GM23248 (cell line): ENCODE measurements around the gene FAM118A. TPM values are rescaled to one million over a fixed set of nuclear protein-coding genes. Genes with fewer than 3 reads are reported as not detected.

ENCODE experiments used
- DNase-seq: peaks from one replicate; pipeline ENCODE4 v3.0.0-alpha.2; 2015
- H2AFZ ChIP-seq: fragments of 200-600 bp; sonication (generic); 2 replicates; pipeline ENCODE4 v1.6.1; 2016; ENCODE audit warnings: antibody characterized with exemption
- H3F3A ChIP-seq: fragments of 200-600 bp; sonication (generic); 2 replicates; pipeline ENCODE4 v1.6.1; 2016; ENCODE audit warnings: mild to moderate bottlenecking, antibody characterized with exemption, mixed run types; ENCODE audit not compliant: insufficient read depth
- H3K27ac ChIP-seq: fragments of 200-600 bp; sonication (generic); 2 replicates; pipeline ENCODE4 v1.5.1; 2016; ENCODE audit warnings: mild to moderate bottlenecking
- H3K27me3 ChIP-seq: fragments of 200-600 bp; sonication (generic); replicated peaks from 2 replicates; pipeline ENCODE4 v1.6.1; 2016; ENCODE audit warnings: mild to moderate bottlenecking; ENCODE audit not compliant: insufficient read depth
- H3K36me3 ChIP-seq: fragments of 200-600 bp; sonication (generic); 2 replicates; pipeline ENCODE4 v1.6.1; 2016; ENCODE audit warnings: low read depth, mild to moderate bottlenecking
- H3K4me1 ChIP-seq: fragments of 200-600 bp; sonication (generic); 2 replicates; pipeline ENCODE4 v1.6.1; 2016; ENCODE audit warnings: mild to moderate bottlenecking; ENCODE audit not compliant: insufficient read depth
- H3K4me2 ChIP-seq: fragments of 200-600 bp; sonication (generic); one replicate; pipeline ENCODE4 v1.6.1; 2016; ENCODE audit warnings: mild to moderate bottlenecking; ENCODE audit not compliant: unreplicated experiment
- H3K4me3 ChIP-seq: fragments of 200-600 bp; sonication (generic); 2 replicates; pipeline ENCODE4 v1.5.1; 2016; ENCODE audit warnings: mild to moderate bottlenecking
- H3K79me2 ChIP-seq: fragments of 200-600 bp; sonication (generic); 2 replicates; pipeline ENCODE4 v1.6.1; 2016; ENCODE audit warnings: mild to moderate bottlenecking; ENCODE audit not compliant: insufficient read depth
- H3K9ac ChIP-seq: fragments of 200-600 bp; sonication (generic); 2 replicates; pipeline ENCODE4 v1.6.1; 2016; ENCODE audit warnings: mild to moderate bottlenecking
- H3K9me2 ChIP-seq: fragments of 200-600 bp; sonication (generic); 2 replicates; pipeline ENCODE4 v1.6.1; 2016; ENCODE audit warnings: mixed run types, mild to moderate bottlenecking, moderate library complexity; ENCODE audit not compliant: insufficient read depth
- H3K9me3 ChIP-seq: fragments of 200-600 bp; sonication (generic); one replicate; pipeline ENCODE4 v1.6.1; 2017; ENCODE audit warnings: low read depth
- H4K20me1 ChIP-seq: fragments of 200-600 bp; sonication (generic); 2 replicates; pipeline ENCODE4 v1.6.0; 2016; ENCODE audit not compliant: insufficient read depth
- EZH2 ChIP-seq: fragments of 200-600 bp; sonication (generic); IDR thresholded peaks from 2 replicates; pipeline ENCODE4 v1.6.1; 2018; ENCODE audit warnings: antibody characterized with exemption, mild to moderate bottlenecking; ENCODE audit not compliant: insufficient read depth, poor library complexity, severe bottlenecking
- EZH2phosphoT487 ChIP-seq: fragments of 200-600 bp; sonication (generic); IDR thresholded peaks from 2 replicates; pipeline ENCODE4 v1.6.1; 2018; ENCODE audit warnings: antibody characterized with exemption, moderate library complexity, mild to moderate bottlenecking, low read depth; ENCODE audit not compliant: insufficient read depth
- WGBS, 2 experiments: methylation state at CpG; one replicate each; pipeline ENCODE4 v1.1.6; 2015 to 2017; ENCODE audit warnings: low lambda C conversion rate in 2 of 2, low coverage in 1 of 2; ENCODE audit errors: missing lambda C conversion rate in 2 of 2; 5-methylcytosine and 5-hydroxymethylcytosine counted together
- in situ Hi-C: fragments of 300-500 bp; cut with MboI; formaldehyde crosslinking; loops from 2 replicates; pipeline ENCODE4 v1.15.0; 2020
- polyA plus RNA-seq: library from polyadenylated mRNA; unstranded; fragments of >200 nt; fragmentation: Nextera tagmentation; extraction: Ambion mirVana; gene quantifications from 2 replicates; pipeline ENCODE4 v1.2.1, GENCODE V29; 2016
- total RNA-seq: library from RNA; depleted of rRNA; stranded (reverse); fragments of >200 nt; shearing (Covaris generic); gene quantifications from 2 replicates; pipeline ENCODE4 v1.2.3, GENCODE V29; 2014

FAM118A gene
- total and polyA plus RNA-seq, 2 experiments from 2014 or later, result 8.5 to 11.1 TPM

DNA sequence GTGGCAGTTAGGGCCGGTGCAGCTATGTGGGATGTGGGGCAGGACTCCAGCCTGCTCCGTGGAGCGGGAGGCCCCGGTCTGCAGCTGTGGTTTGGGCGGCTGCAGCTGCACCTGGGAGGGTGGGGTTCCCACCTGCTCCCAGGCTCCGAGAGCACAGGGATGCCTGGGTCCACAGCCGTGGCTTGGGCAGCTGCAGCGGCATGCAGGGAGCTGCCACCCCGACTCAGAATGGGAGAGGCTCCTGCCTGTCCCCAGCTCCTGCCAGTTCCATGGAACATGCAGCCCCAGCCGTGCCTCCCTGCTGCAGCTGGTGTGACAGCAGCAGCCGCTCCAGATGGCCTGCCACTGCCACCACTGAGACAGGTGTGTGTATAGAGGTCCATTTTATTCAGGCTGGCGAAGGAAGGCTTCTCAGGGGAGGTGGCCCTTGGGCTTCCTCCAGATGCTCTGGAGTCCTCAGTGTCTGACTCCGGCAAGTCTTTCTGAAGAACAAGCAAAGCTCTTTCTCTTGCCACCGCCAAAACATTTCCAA, 46.7 kb upstream of the FAM118A start:
- peaks cover 9% of the 10 kb centered on the region; the same call in 1 of the 2 replicates for H3F3A ChIP-seq
- H3K79me2 ChIP-seq, result no peaks in the 10 kb centered on the region
- no peaks in the 10 kb centered on the region for H3K27me3 ChIP-seq
- H2AFZ ChIP-seq, result no peak overlapping the region; the same call in 1 of the 2 replicates
- no peaks in the 10 kb centered on the region for H3K9me2 ChIP-seq
- peaks cover 3% of the 10 kb centered on the region for H3K4me1 ChIP-seq
- H3K36me3 ChIP-seq, result no peaks in the 10 kb centered on the region
- 79 to 81% methylated on average over 13 of the region's 14 CpGs for WGBS, 2 experiments
- H3K27ac ChIP-seq, result no peak overlapping the region; the same call in 1 of the 2 replicates
- no peak overlapping the region for H3K4me3 ChIP-seq
- TF ChIP-seq EZH2, result no peak
- no peak for TF ChIP-seq EZH2phosphoT487
- in situ Hi-C loops, result no loop called here
- no peak overlapping the region for H3K4me2 ChIP-seq
- DNase-seq, result no peak
- no peak overlapping the region for H3K9ac ChIP-seq
- H3K9me3 ChIP-seq, result no peaks in the 10 kb centered on the region
- no peaks in the 10 kb centered on the region for H4K20me1 ChIP-seq

- H3K4me1 ChIP-seq, result peaks cover 3% of the 10 kb centered on the region
- H2AFZ ChIP-seq, result peak overlapping the region; percentile 81
- H3K79me2 ChIP-seq, result no peaks in the 10 kb centered on the region
- H3K27me3 ChIP-seq, result no peaks in the 10 kb centered on the region
- peak overlapping the region; percentile 28; the same call in 1 of the 2 replicates for H3K27ac ChIP-seq
- H3K4me2 ChIP-seq, result no peak overlapping the region
- H3K9ac ChIP-seq, result peak overlapping the region; percentile 47; the same call in 1 of the 2 replicates
- no peaks in the 10 kb centered on the region for H3K9me2 ChIP-seq
- H3K36me3 ChIP-seq, result no peaks in the 10 kb centered on the region
- in situ Hi-C loops, result no loop called here
- no peaks in the 10 kb centered on the region for H3K9me3 ChIP-seq
- peaks cover 9% of the 10 kb centered on the region; the same call in 1 of the 2 replicates for H3F3A ChIP-seq
- no peak overlapping the region for H3K4me3 ChIP-seq
- no peaks in the 10 kb centered on the region for H4K20me1 ChIP-seq
- WGBS, 2 experiments, result 9% methylated on average over 17 of the region's 17 CpGs
- TF ChIP-seq EZH2phosphoT487 (no peak), EZH2 (no peak)
- DNase-seq, result peak; percentile 94
Observed at GRCh38 chr22:45263463-45264269, 46.1 kb upstream of the FAM118A start.

DNA sequence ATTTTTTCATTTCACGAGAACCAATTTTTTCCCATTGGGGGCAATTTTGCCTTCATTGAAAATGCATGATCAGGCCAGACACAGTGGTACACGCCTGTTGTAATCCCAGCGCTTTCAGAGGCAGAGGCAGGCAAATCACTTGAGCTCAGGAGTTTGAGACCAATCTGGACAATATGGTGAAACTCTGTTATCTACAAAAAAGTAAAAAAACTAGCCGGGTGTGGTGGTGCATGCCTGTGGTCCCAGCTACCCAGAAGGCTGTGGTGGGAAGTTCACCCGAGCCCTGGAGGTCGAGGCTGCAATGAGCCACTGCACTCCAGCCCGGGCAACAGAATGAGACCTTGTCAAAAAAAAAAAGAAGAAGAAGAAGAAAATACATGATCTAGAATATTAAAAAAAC, 44.2 kb upstream of the FAM118A start:
- H3K27me3 ChIP-seq, result no peaks in the 10 kb centered on the region
- H3F3A ChIP-seq, result peaks cover 9% of the 10 kb centered on the region; the same call in 1 of the 2 replicates
- WGBS, 2 experiments, result 71 to 80% methylated on average over 7 of the region's 7 CpGs
- H3K9me2 ChIP-seq, result no peaks in the 10 kb centered on the region
- H3K4me3 ChIP-seq, result no peak overlapping the region
- no peak overlapping the region for H3K9ac ChIP-seq
- H3K9me3 ChIP-seq, result no peaks in the 10 kb centered on the region
- in situ Hi-C loops, result no loop called here
- no peaks in the 10 kb centered on the region for H3K36me3 ChIP-seq
- H3K79me2 ChIP-seq, result no peaks in the 10 kb centered on the region
- H3K4me1 ChIP-seq, result peaks cover 3% of the 10 kb centered on the region
- no peak overlapping the region for H2AFZ ChIP-seq
- H4K20me1 ChIP-seq, result no peaks in the 10 kb centered on the region
- no peak for TF ChIP-seq EZH2phosphoT487
- no peak for TF ChIP-seq EZH2
- no peak overlapping the region for H3K27ac ChIP-seq
- H3K4me2 ChIP-seq, result no peak overlapping the region
- DNase-seq, result no peak

- in situ Hi-C loops, result no loop called here
- Histone ChIP-seq H3K9ac (peak overlapping the region; percentile 66), H2AFZ (peak overlapping the region; percentile 97), H3K36me3 (no peaks in the 10 kb centered on the region), H4K20me1 (no peaks in the 10 kb centered on the region), H3K4me2 (peak overlapping the region; percentile 100), H3K9me2 (no peaks in the 10 kb centered on the region), H3F3A (peaks cover 6% of the 10 kb centered on the region), H3K27ac (no peak overlapping the region), H3K4me1 (peaks cover 3% of the 10 kb centered on the region), H3K4me3 (peak overlapping the region; percentile 84), H3K27me3 (no peaks in the 10 kb centered on the region), H3K9me3 (no peaks in the 10 kb centered on the region), H3K79me2 (no peaks in the 10 kb centered on the region)
- peak; percentile 60 for DNase-seq
- TF ChIP-seq EZH2phosphoT487 (no peak), EZH2 (no peak)
- WGBS, 2 experiments, result 1 to 6% methylated on average over 21 to 47 of the region's 47 CpGs
Observed at GRCh38 chr22:45268167-45268957, 41.4 kb upstream of the FAM118A start.
